ENCODE results near the gene ALLC. TPM values are rescaled to one million over a fixed set of nuclear protein-coding genes. Genes with fewer than 3 reads are reported as not detected.

ALLC gene
- total RNA-seq, 4 donors from 2014 or later, result not detected

GRCh38 chr2:3652896-3653625, 4.9 kb upstream of the ALLC start:
- H3K27me3 ChIP-seq, result peaks cover 9% of the 10 kb centered on the region
- H3K9me3 ChIP-seq, result no peaks in the 10 kb centered on the region
- H3K36me3 ChIP-seq, result no peaks in the 10 kb centered on the region
- no peak for DNase-seq
- no peak overlapping the region for H3K27ac ChIP-seq
- no peak for TF ChIP-seq EP300 (IDR thresholded peaks at IDR 0.05; ENCODE audit: low read depth)
- no peak for TF ChIP-seq CTCF (IDR thresholded peaks at IDR 0.05)
- no peak for TF ChIP-seq POLR2A (IDR thresholded peaks at IDR 0.05)
- TF ChIP-seq POLR2AphosphoS5 (IDR thresholded peaks at IDR 0.05), result no peak
- 94% methylated on average over 9 of the region's 9 CpGs; no CpG with 5 or more reads in 1 of the 2 donors for WGBS, 2 donors (ENCODE audit: low coverage in 1 of 2)
- intact Hi-C loops (cut with DNase I; ENCODE audit: low total_unique reads), result loop anchor here (10.0 kb wide), 1 partner anchor 228 kb away; no protein-coding TSS in a partner anchor
- in situ Hi-C loops (cut with MboI; ENCODE audit: low pct_ligation_motif_present in 1 of 4, low pct_unique_long_range_greater_than_20kb in 1 of 4, low sequenced_read_pairs in 3 of 4), result loop anchor here in 1 of 4 donors (25.0 kb wide), 1 partner anchor 1516 kb away; no protein-coding TSS in a partner anchor
- H3K4me3 ChIP-seq, result no peak overlapping the region
- H3K4me1 ChIP-seq, result peaks cover 3 to 11% (median 7%) of the 10 kb centered on the region in 4 donors

- Histone ChIP-seq H3K36me3 (no peaks in the 10 kb centered on the region), H3K4me3 (no peak overlapping the region), H3K9me3 (no peaks in the 10 kb centered on the region), H3K27me3 (peaks cover 9% of the 10 kb centered on the region), H3K27ac (no peak overlapping the region), H3K4me1 (peaks cover 3 to 11% (median 7%) of the 10 kb centered on the region in 4 donors)
- intact Hi-C loops (cut with DNase I; ENCODE audit: low total_unique reads), result loop anchor here (10.0 kb wide), 1 partner anchor 229 kb away; no protein-coding TSS in a partner anchor
- TF ChIP-seq EP300 (IDR thresholded peaks at IDR 0.05; ENCODE audit: low read depth) (no peak), POLR2AphosphoS5 (IDR thresholded peaks at IDR 0.05) (no peak), POLR2A (IDR thresholded peaks at IDR 0.05) (no peak), CTCF (IDR thresholded peaks at IDR 0.05) (no peak)
- no peak for DNase-seq
- 91% methylated on average over 10 of the region's 10 CpGs; no CpG with 5 or more reads in 1 of the 2 donors for WGBS, 2 donors (ENCODE audit: low coverage in 1 of 2)
- in situ Hi-C loops (cut with MboI; ENCODE audit: low pct_ligation_motif_present in 1 of 4, low pct_unique_long_range_greater_than_20kb in 1 of 4, low sequenced_read_pairs in 3 of 4), result loop anchor here in 1 of 4 donors (25.0 kb wide), 1 partner anchor 1517 kb away; no protein-coding TSS in a partner anchor
These were observed 4.0 kb upstream of the ALLC start for GRCh38 chr2:3654011-3654410.

GRCh38 chr2:3654531-3655225, 3.3 kb upstream of the ALLC start:
- TF ChIP-seq CTCF (IDR thresholded peaks at IDR 0.05) (no peak), EP300 (IDR thresholded peaks at IDR 0.05; ENCODE audit: low read depth) (no peak), POLR2A (IDR thresholded peaks at IDR 0.05) (no peak), POLR2AphosphoS5 (IDR thresholded peaks at IDR 0.05) (no peak)
- peaks cover 3 to 11% (median 7%) of the 10 kb centered on the region in 4 donors for H3K4me1 ChIP-seq
- in situ Hi-C loops (cut with MboI; ENCODE audit: low pct_ligation_motif_present in 1 of 4, low pct_unique_long_range_greater_than_20kb in 1 of 4, low sequenced_read_pairs in 3 of 4), result loop anchor here in 1 of 4 donors (25.0 kb wide), 1 partner anchor 1517 kb away; no protein-coding TSS in a partner anchor
- no peaks in the 10 kb centered on the region for H3K9me3 ChIP-seq
- DNase-seq, result no peak
- 78% methylated on average over 18 of the region's 21 CpGs; no CpG with 5 or more reads in 1 of the 2 donors for WGBS, 2 donors (ENCODE audit: low coverage in 1 of 2)
- no peak overlapping the region for H3K4me3 ChIP-seq
- intact Hi-C loops (cut with DNase I; ENCODE audit: low total_unique reads), result loop anchor here (10.0 kb wide), 1 partner anchor 230 kb away; no protein-coding TSS in a partner anchor
- no peak overlapping the region for H3K27ac ChIP-seq
- H3K36me3 ChIP-seq, result no peaks in the 10 kb centered on the region
- H3K27me3 ChIP-seq, result peaks cover 9% of the 10 kb centered on the region

All from transverse colon (tissue), 4 donors.